Kidney tubule cell (primary cell): Measurements from ENCODE around the gene MED29.
"Not testable (repeated sequence)": the region's sequence is repeated elsewhere in the genome, so short reads cannot be mapped to it uniquely, and the experiment has no call there.

Experiments
- DNase-seq: peaks from one replicate; pipeline ENCODE4 v3.0.0-alpha.2; 2018; ENCODE audit warnings: low spot score

The MED29 gene

GRCh38 chr19:39370735-39371134 is 20.4 kb upstream of the MED29 start:
- no peak for DNase-seq

GRCh38 chr19:39372047-39372802 is 19.0 kb upstream of the MED29 start:
- DNase-seq, result no peak

- no peak for DNase-seq
These were observed 18.2 kb upstream of the MED29 start for GRCh38 chr19:39372941-39373340.

- DNase-seq, result no peak
These were observed 15.2 kb upstream of the MED29 start for GRCh38 chr19:39375929-39376328.

- DNase-seq, result no peak
These were observed 13.5 kb upstream of the MED29 start for GRCh38 chr19:39377373-39378362.

GRCh38 chr19:39379366-39379765 is 11.8 kb upstream of the MED29 start:
- not testable (repeated sequence) for DNase-seq

GRCh38 chr19:39379865-39380396 is 11.2 kb upstream of the MED29 start:
- no peak for DNase-seq

- no peak for DNase-seq
These were observed 10.4 kb upstream of the MED29 start for GRCh38 chr19:39380521-39381502.

GRCh38 chr19:39381910-39382611 is 9.1 kb upstream of the MED29 start:
- DNase-seq, result no peak

- DNase-seq, result no peak
These were observed 8.0 kb upstream of the MED29 start for GRCh38 chr19:39382991-39383828.

GRCh38 chr19:39384839-39385568 is 6.2 kb upstream of the MED29 start:
- no peak for DNase-seq

- DNase-seq, result no peak
These were observed 5.4 kb upstream of the MED29 start for GRCh38 chr19:39385629-39386411.

GRCh38 chr19:39386557-39386956 is 4.6 kb upstream of the MED29 start:
- DNase-seq, result no peak

- no peak for DNase-seq
These were observed 2.5 kb upstream of the MED29 start for GRCh38 chr19:39388657-39389056.

GRCh38 chr19:39389631-39390414 is 1.4 kb upstream of the MED29 start:
- DNase-seq, result no peak

- DNase-seq, result no peak
These were observed 777 bp upstream of the MED29 start for GRCh38 chr19:39390451-39390750.

- peak; percentile 85 for DNase-seq
These were observed 6.5 kb downstream of the MED29 start for GRCh38 chr19:39397360-39398296.
